ENCODE measurements around the gene DHX8. TPM values are rescaled to one million over a fixed set of nuclear protein-coding genes. Genes with fewer than 3 reads are reported as not detected.
"Not testable (repeated sequence)": the region's sequence is repeated elsewhere in the genome, so short reads cannot be mapped to it uniquely, and the experiment has no call there.

DHX8 gene
- total and polyA plus RNA-seq, 2 of the 8 experiments (the other 6 are each of a cell fraction or from before 2014, with no cell fraction given): 30.5 to 59.4 TPM

DNA sequence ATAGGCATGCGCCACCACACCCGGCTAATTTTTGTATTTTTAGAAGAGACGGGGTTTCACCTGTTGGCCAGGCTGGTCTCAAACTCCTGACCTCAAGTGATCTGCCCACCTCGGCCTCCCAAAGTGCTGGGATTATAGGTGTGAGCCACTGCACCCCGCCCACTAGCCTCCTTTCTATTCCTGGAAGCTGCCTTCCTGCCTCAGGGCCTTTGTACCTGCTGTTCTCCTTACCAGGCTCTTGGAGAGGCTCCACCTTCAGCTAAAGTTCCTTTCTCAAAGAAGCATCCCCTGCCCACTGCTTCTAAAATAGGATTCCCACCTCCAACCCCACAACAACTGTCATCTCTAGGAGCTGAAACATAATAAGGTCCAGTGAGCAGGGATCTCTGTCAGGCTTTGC lies 23.9 kb upstream of the DHX8 start:
- WGBS, 2 experiments (ENCODE audit: extremely low coverage in 1 of 2, insufficient coverage in 1 of 2, insufficient read length in 1 of 2, insufficient replicate concordance in 2 of 2, low coverage in 1 of 2, low lambda C conversion rate in 2 of 2, missing lambda C conversion rate in 1 of 2): 98% methylated on average over 5 of the region's 5 CpGs; no CpG with 5 or more reads in 1 of the 2 experiments
- H3K79me1 ChIP-seq (ENCODE audit: low read depth, low read length); H4K5ac ChIP-seq (ENCODE audit: insufficient read length, low read depth, low read length); H3K4me1 ChIP-seq (replicated peaks in 1 of 4; ENCODE audit: control insufficient read depth in 3 of 4, insufficient read depth in 4 of 4, low read length in 3 of 4); H3K27ac ChIP-seq (ENCODE audit: low read depth, low read length); H3K79me2 ChIP-seq (ENCODE audit: control insufficient read depth in 1 of 2, insufficient read depth in 2 of 2, low read length in 2 of 2); H2AFZ ChIP-seq (ENCODE audit: low read length); H3K4me3 ChIP-seq (ENCODE audit: extremely low read depth in 1 of 4, insufficient read depth in 2 of 4, low read depth in 3 of 4, low read length in 4 of 4); H2AK5ac ChIP-seq (ENCODE audit: low read depth, low read length); FAIRE-seq; H3K23ac ChIP-seq (ENCODE audit: insufficient read length); H3K9ac ChIP-seq (replicated peaks in 1 of 4; ENCODE audit: extremely low read depth in 1 of 4, low read depth in 3 of 4, low read length in 3 of 4); H2BK5ac ChIP-seq (ENCODE audit: low read depth, low read length); DNase-seq (ENCODE audit: low read depth in 1 of 2, low spot score in 2 of 2); H4K91ac ChIP-seq (replicated peaks; ENCODE audit: insufficient read length, low read length); H3K4me2 ChIP-seq (ENCODE audit: insufficient read depth in 1 of 2, low read depth in 2 of 2, low read length in 2 of 2); H2BK120ac ChIP-seq (replicated peaks; ENCODE audit: low read depth, low read length); H3K27me3 ChIP-seq (replicated peaks in 1 of 4; ENCODE audit: control insufficient read depth in 3 of 4, extremely low read depth in 1 of 4, insufficient read depth in 3 of 4, low read length in 3 of 4); H4K8ac ChIP-seq (ENCODE audit: extremely low read depth, insufficient read depth, low read length); H2BK20ac ChIP-seq (ENCODE audit: low read length); H2BK12ac ChIP-seq (ENCODE audit: low read depth, low read length); H3K9me3 ChIP-seq (ENCODE audit: insufficient read depth in 2 of 2, low read depth in 1 of 2, low read length in 1 of 2); H3K56ac ChIP-seq (replicated peaks; ENCODE audit: insufficient read length, low read depth, low read length); H4K20me1 ChIP-seq (replicated peaks in 1 of 2; ENCODE audit: control insufficient read depth in 1 of 2, insufficient read depth in 2 of 2, low read length in 2 of 2); H3K4ac ChIP-seq (replicated peaks; ENCODE audit: insufficient read length, low read depth, low read length); H3K36me3 ChIP-seq (ENCODE audit: control insufficient read depth in 2 of 4, insufficient read depth in 4 of 4, low read length in 3 of 4); H3K23me2 ChIP-seq (ENCODE audit: low read depth, low read length); H2BK15ac ChIP-seq (ENCODE audit: low read length); H3K18ac ChIP-seq (ENCODE audit: extremely low read depth, low read length); H3K14ac ChIP-seq (ENCODE audit: insufficient read length): not testable (repeated sequence)
- ChIA-PET POLR2A (ENCODE audit: partially characterized antibody) (interaction anchor here (1.7 to 1.8 kb wide), 2 partner anchors 9 to 99 kb away, joined by 3 to 4 read pairs; no protein-coding TSS in a partner anchor), CTCF (ENCODE audit: partially characterized antibody) (interaction anchor here (0.7 to 4.1 kb wide), 4 partner anchors 24 to 72 kb away, joined by 3 to 18 read pairs (median 4); partner anchors contain the start of gene DHX8)

Measured in H1 (cell line).